Smooth muscle cell (in vitro differentiated cells): ENCODE results near the gene SLC15A2. TPM values are rescaled to one million over a fixed set of nuclear protein-coding genes. Genes with fewer than 3 reads are reported as not detected.

Experiments
- DNase-seq: peaks from one replicate; lab custom pipeline; 2025; ENCODE audit not compliant: unreplicated experiment; lab: John Stamatoyannopoulos, UW
- H2AFZ ChIP-seq: fragments of 200-600 bp; sonication (generic); 2 replicates; pipeline ENCODE4 v1.6.0; 2016; ENCODE audit warnings: antibody characterized with exemption, low read depth, mild to moderate bottlenecking
- H3F3A ChIP-seq: fragments of 200-600 bp; sonication (generic); 2 replicates; pipeline ENCODE4 v1.6.0; 2017; ENCODE audit warnings: antibody characterized with exemption, low read depth
- H3K27ac ChIP-seq: fragments of 200-600 bp; sonication (generic); 2 replicates; pipeline ENCODE4 v1.5.1; 2016; ENCODE audit warnings: low read depth, mild to moderate bottlenecking
- H3K27me3 ChIP-seq: fragments of 200-600 bp; sonication (generic); 2 replicates; pipeline ENCODE4 v1.6.1; 2016; ENCODE audit warnings: low read depth, mild to moderate bottlenecking
- H3K36me3 ChIP-seq: fragments of 200-600 bp; sonication (generic); 2 replicates; pipeline ENCODE4 v1.5.1; 2016; ENCODE audit warnings: low read depth
- H3K4me1 ChIP-seq: fragments of 200-600 bp; sonication (generic); 2 replicates; pipeline ENCODE4 v1.5.1; 2016; ENCODE audit warnings: low read depth
- H3K4me2 ChIP-seq: fragments of 200-600 bp; sonication (generic); 2 replicates; pipeline ENCODE4 v1.6.0; 2016; ENCODE audit warnings: mild to moderate bottlenecking
- H3K4me3 ChIP-seq: fragments of 200-600 bp; sonication (generic); 2 replicates; pipeline ENCODE4 v1.5.1; 2016; ENCODE audit warnings: mild to moderate bottlenecking
- H3K79me2 ChIP-seq: fragments of 200-600 bp; sonication (generic); 2 replicates; pipeline ENCODE4 v1.6.0; 2016; ENCODE audit warnings: low read depth, mild to moderate bottlenecking
- H3K9ac ChIP-seq: fragments of 200-600 bp; sonication (generic); 2 replicates; pipeline ENCODE4 v1.6.0; 2016; ENCODE audit warnings: low read depth
- H3K9me3 ChIP-seq: fragments of 200-600 bp; sonication (generic); replicated peaks from 2 replicates; pipeline ENCODE4 v1.5.1; 2016; ENCODE audit warnings: low read depth
- H4K20me1 ChIP-seq: fragments of 200-600 bp; sonication (generic); 2 replicates; pipeline ENCODE4 v1.6.0; 2016; ENCODE audit warnings: low read depth
- WGBS: methylation state at CpG from one replicate; pipeline ENCODE4 v1.1.7; 2016; ENCODE audit warnings: low lambda C conversion rate; 5-methylcytosine and 5-hydroxymethylcytosine counted together
- polyA plus RNA-seq: library from polyadenylated mRNA; unstranded; fragments of >200 nt; fragmentation: Nextera tagmentation; extraction: Ambion mirVana; gene quantifications from 2 replicates; pipeline ENCODE4 v1.2.1, GENCODE V29; 2016
- total RNA-seq: library from RNA; depleted of rRNA; stranded (reverse); fragments of >200 nt; gene quantifications from 2 replicates; pipeline ENCODE4 v1.2.3, GENCODE V29; 2014
- TF ChIP-seq, protein P1 (sequence below): fragments of 200-600 bp; sonication (generic); IDR thresholded peaks from 2 replicates; pipeline ENCODE4 v1.5.1; 2017; ENCODE audit warnings: borderline replicate concordance, mild to moderate bottlenecking, antibody characterized with exemption; ENCODE audit not compliant: insufficient read depth, poor library complexity, severe bottlenecking

The SLC15A2 gene
- total and polyA plus RNA-seq, 2 experiments from 2014 or later = 0.07 to 0.36 TPM

DNA sequence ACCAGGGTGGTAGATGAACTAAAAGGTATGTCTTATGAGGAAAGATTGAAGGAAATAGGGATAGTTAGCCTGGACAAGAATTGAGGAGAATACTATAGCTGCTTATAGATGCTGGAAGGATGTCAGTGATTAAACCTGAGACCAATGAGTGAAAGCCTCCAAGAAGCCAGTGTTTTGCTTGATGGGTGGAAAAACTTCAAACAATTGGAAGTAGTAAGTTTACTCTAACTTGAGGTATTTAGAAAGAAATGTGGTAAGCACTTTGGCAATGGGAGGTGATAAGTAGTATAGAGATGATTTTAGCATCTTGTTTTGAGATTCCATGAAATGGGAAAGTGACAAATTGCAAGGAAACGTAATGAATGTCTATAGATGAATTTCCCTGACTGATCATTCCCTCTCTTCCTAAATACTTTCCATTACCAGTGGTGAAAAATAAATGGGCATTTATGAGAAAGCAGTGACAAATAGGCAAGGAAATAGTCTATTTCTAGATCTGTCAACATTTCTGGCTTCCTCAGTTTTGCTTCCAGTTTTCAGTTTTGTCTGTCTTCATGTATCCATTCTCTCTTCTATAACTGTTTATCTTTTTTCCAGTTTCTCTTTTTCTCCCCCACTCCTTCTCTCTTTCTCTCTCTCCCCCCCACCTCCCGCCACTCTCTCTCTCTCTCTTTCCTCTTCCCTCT lies 19.2 kb downstream of the SLC15A2 start:
- Histone ChIP-seq H3K9ac (no peak overlapping the region), H3K4me3 (no peak overlapping the region), H2AFZ (no peak overlapping the region), H3K79me2 (no peaks in the 10 kb centered on the region), H4K20me1 (no peaks in the 10 kb centered on the region), H3F3A (no peaks in the 10 kb centered on the region), H3K36me3 (no peaks in the 10 kb centered on the region), H3K9me3 (no peaks in the 10 kb centered on the region), H3K4me1 (no peaks in the 10 kb centered on the region), H3K27ac (no peak overlapping the region), H3K4me2 (no peak overlapping the region), H3K27me3 (peaks cover 3% of the 10 kb centered on the region)
- no peak for DNase-seq
- TF ChIP-seq, protein P1, sequence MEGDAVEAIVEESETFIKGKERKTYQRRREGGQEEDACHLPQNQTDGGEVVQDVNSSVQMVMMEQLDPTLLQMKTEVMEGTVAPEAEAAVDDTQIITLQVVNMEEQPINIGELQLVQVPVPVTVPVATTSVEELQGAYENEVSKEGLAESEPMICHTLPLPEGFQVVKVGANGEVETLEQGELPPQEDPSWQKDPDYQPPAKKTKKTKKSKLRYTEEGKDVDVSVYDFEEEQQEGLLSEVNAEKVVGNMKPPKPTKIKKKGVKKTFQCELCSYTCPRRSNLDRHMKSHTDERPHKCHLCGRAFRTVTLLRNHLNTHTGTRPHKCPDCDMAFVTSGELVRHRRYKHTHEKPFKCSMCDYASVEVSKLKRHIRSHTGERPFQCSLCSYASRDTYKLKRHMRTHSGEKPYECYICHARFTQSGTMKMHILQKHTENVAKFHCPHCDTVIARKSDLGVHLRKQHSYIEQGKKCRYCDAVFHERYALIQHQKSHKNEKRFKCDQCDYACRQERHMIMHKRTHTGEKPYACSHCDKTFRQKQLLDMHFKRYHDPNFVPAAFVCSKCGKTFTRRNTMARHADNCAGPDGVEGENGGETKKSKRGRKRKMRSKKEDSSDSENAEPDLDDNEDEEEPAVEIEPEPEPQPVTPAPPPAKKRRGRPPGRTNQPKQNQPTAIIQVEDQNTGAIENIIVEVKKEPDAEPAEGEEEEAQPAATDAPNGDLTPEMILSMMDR = no peak
- WGBS = 50% methylated on average over 2 of the region's 2 CpGs

DNA sequence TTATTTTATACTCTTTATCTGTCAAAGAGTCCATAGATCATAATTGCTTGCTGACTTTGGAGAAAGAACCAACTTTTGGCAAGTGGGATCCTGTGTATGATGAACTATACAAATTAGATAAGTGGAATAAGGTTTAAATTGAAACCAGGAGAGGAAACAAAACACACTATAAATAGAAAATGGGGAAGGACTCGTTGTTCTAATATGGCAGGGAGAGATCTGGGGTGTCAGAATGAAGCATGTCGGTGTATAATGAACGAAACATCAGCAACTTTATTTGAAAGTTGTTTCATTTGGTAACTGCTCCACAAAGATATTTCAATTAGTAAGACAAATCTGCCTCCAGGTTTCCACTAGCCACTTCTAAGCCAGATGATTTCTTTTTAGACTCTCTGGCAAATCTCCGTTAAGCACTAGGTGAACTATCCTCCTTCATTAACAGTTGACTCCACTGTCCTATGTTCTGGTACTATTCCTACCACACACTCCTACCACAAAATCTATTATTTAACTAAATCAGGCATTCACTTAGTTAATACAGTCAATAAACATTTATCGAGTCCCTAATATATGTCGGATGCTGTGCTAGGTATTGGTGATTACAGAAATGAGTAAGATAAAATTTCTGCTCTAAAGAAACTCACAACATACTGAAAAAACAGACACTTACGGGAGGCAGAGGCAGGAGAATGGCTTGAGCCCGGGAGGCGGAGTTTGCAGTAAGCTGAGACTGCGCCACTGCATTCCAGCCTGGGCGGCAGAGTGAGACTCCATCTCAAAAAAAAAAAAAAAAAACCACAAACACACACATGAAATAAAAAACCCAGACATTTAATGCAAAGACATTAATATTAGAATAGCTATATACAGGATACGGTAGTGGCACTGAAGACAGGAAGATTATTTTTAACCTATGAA lies 20.1 kb downstream of the SLC15A2 start:
- Histone ChIP-seq H3K4me1 (no peaks in the 10 kb centered on the region), H3K4me2 (peak overlapping the region; percentile 64), H3K9ac (no peak overlapping the region), H3K27me3 (peaks cover 3% of the 10 kb centered on the region), H4K20me1 (no peaks in the 10 kb centered on the region), H3K79me2 (no peaks in the 10 kb centered on the region), H3K36me3 (no peaks in the 10 kb centered on the region), H3K4me3 (no peak overlapping the region), H2AFZ (peak overlapping the region; percentile 44), H3K9me3 (no peaks in the 10 kb centered on the region), H3K27ac (no peak overlapping the region), H3F3A (no peaks in the 10 kb centered on the region)
- WGBS = 58% methylated on average over 12 of the region's 12 CpGs
- TF ChIP-seq, protein P1 = no peak
- DNase-seq = no peak

DNA sequence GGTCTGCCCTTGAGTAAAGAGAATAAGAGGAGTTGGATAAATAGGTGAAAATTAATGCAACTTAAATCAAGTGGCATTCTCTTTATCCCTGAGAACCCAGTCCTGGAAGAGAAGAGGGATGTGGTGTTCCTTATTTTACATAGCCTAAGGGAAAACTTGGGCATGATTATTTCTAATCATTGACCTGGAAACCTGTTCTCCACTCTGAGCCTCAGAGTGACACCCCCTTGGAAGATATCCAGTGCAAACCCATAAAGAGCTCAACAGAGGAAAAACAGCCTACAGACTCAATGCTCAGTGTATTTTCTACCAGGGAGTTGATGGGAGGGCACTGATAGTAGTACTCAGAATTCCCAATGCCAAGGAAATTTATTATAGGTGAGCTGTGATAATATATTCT lies 22.0 kb downstream of the SLC15A2 start:
- DNase-seq = no peak
- no peaks in the 10 kb centered on the region for H3K36me3 ChIP-seq
- no peaks in the 10 kb centered on the region for H3K27me3 ChIP-seq
- TF ChIP-seq, protein P1 = no peak
- H3K9ac ChIP-seq = no peak overlapping the region
- H3K4me3 ChIP-seq = no peak overlapping the region
- H3K4me2 ChIP-seq = no peak overlapping the region
- H4K20me1 ChIP-seq = no peaks in the 10 kb centered on the region
- H2AFZ ChIP-seq = no peak overlapping the region
- no peaks in the 10 kb centered on the region for H3K4me1 ChIP-seq
- H3F3A ChIP-seq = no peaks in the 10 kb centered on the region
- H3K27ac ChIP-seq = no peak overlapping the region
- H3K79me2 ChIP-seq = no peaks in the 10 kb centered on the region
- H3K9me3 ChIP-seq = no peaks in the 10 kb centered on the region
